CD14-positive monocyte (primary cell): ENCODE measurements around the gene MISP. TPM values are rescaled to one million over a fixed set of nuclear protein-coding genes. Genes with fewer than 3 reads are reported as not detected.

Source experiments
- DNase-seq, 3 donors: peaks; one replicate each; pipeline ENCODE4 v3.0.0-alpha.2; 2011 to 2022
- H2AFZ ChIP-seq: 2 replicates; pipeline ENCODE4 v1.6.0; 2012; ENCODE audit warnings: mild to moderate bottlenecking, low read depth, low read length, inconsistent platforms; ENCODE audit not compliant: insufficient read depth, poor library complexity, severe bottlenecking
- H3K27ac ChIP-seq, 2 donors: 1 replicate in 1 of 2; 2 replicates in 1 of 2; pipeline ENCODE4 v1.5.1; 2012 to 2013; ENCODE audit warnings: low read length in 2 of 2, control low read depth in 1 of 2, inconsistent platforms in 1 of 2, low read depth in 1 of 2, mild to moderate bottlenecking in 1 of 2
- H3K27me3 ChIP-seq, 2 donors: one replicate each; pipeline versions ENCODE4 v1.6.0 to v1.6.1; 2011 to 2013; ENCODE audit warnings: low read length in 2 of 2; ENCODE audit not compliant: control insufficient read depth in 2 of 2, insufficient read depth in 2 of 2
- H3K36me3 ChIP-seq, 2 donors: replicated peaks in 1 of 2; 1 replicate in 1 of 2; 2 replicates in 1 of 2; pipeline versions ENCODE4 v1.5.1 to v1.6.1; 2012 to 2013; ENCODE audit warnings: low read length in 2 of 2, control low read depth in 1 of 2, inconsistent platforms in 1 of 2, mild to moderate bottlenecking in 1 of 2; ENCODE audit not compliant: insufficient read depth in 2 of 2, control insufficient read depth in 1 of 2
- H3K4me1 ChIP-seq, 2 donors: 1 replicate in 1 of 2; 2 replicates in 1 of 2; pipeline versions ENCODE4 v1.5.1 to v1.6.1; 2012 to 2013; ENCODE audit warnings: low read length in 2 of 2, control low read depth in 1 of 2, inconsistent platforms in 1 of 2, mild to moderate bottlenecking in 1 of 2, moderate library complexity in 1 of 2; ENCODE audit not compliant: insufficient read depth in 2 of 2, control insufficient read depth in 1 of 2
- H3K4me2 ChIP-seq: replicated peaks from 2 replicates; pipeline ENCODE3; 2012; ENCODE audit warnings: low read length, moderate library complexity, mild to moderate bottlenecking; ENCODE audit not compliant: poor library complexity, severe bottlenecking; ENCODE audit errors: extremely low read depth
- H3K4me3 ChIP-seq, 3 experiments: fragments of 200-600 bp in 1 of 3; sonication (generic) in 1 of 3; replicated peaks in 1 of 3; 1 replicate in 2 of 3; 2 replicates in 1 of 3; pipeline ENCODE4 v1.5.1; 2011 to 2013; ENCODE audit warnings: low read length in 3 of 3, mild to moderate bottlenecking in 3 of 3, control low read depth in 2 of 3, low read depth in 2 of 3, inconsistent platforms in 1 of 3, moderate library complexity in 1 of 3
- H3K79me2 ChIP-seq: 2 replicates; pipeline ENCODE4 v1.6.0; 2012; ENCODE audit warnings: mild to moderate bottlenecking, control low read depth, inconsistent platforms, low read length, moderate library complexity; ENCODE audit not compliant: insufficient read depth
- H3K9ac ChIP-seq: 2 replicates; pipeline ENCODE4 v1.6.0; 2017; ENCODE audit warnings: low read length, mild to moderate bottlenecking; ENCODE audit not compliant: insufficient read depth, poor library complexity, severe bottlenecking
- H3K9me3 ChIP-seq, 2 donors: replicated peaks in 1 of 2; 1 replicate in 1 of 2; 2 replicates in 1 of 2; pipeline versions ENCODE4 v1.5.1 to v1.6.1; 2012 to 2013; ENCODE audit warnings: low read length in 2 of 2, control low read depth in 1 of 2; ENCODE audit not compliant: control insufficient read depth in 1 of 2, insufficient read depth in 1 of 2
- H4K20me1 ChIP-seq: 2 replicates; pipeline ENCODE4 v1.6.0; 2012; ENCODE audit warnings: mild to moderate bottlenecking, low read length, control low read depth, moderate library complexity; ENCODE audit not compliant: insufficient read depth
- H3K27ac Mint-ChIP-seq, 7 donors: one replicate each; pipeline ENCODE4 v1.8.0; 2020; ENCODE audit warnings: mild to moderate bottlenecking in 7 of 7, mixed read lengths in 7 of 7, moderate library complexity in 6 of 7, inconsistent platforms in 2 of 7
- H3K27me3 Mint-ChIP-seq, 3 donors: one replicate each; pipeline ENCODE4 v1.8.0; 2021 to 2022; ENCODE audit warnings: low read depth in 3 of 3, mild to moderate bottlenecking in 3 of 3, mixed read lengths in 3 of 3, moderate library complexity in 3 of 3, inconsistent platforms in 1 of 3
- H3K36me3 Mint-ChIP-seq, 2 donors: one replicate each; pipeline ENCODE4 v1.8.0; 2020; ENCODE audit warnings: mixed read lengths in 2 of 2, inconsistent platforms in 1 of 2, mild to moderate bottlenecking in 1 of 2
- H3K4me1 Mint-ChIP-seq: one replicate; pipeline ENCODE4 v1.8.0; 2020; ENCODE audit warnings: mild to moderate bottlenecking, mixed read lengths
- H3K4me3 Mint-ChIP-seq, 2 donors: one replicate each; pipeline ENCODE4 v1.8.0; 2020; ENCODE audit warnings: mild to moderate bottlenecking in 2 of 2, mixed read lengths in 2 of 2, moderate library complexity in 1 of 2
- H3K9me3 Mint-ChIP-seq, 7 donors: one replicate each; pipeline ENCODE4 v1.8.0; 2020 to 2022; ENCODE audit warnings: mixed read lengths in 7 of 7, mild to moderate bottlenecking in 6 of 7, moderate library complexity in 6 of 7, inconsistent platforms in 2 of 7
- WGBS: methylation state at CpG from one replicate; pipeline ENCODE4 v1.1.5; 2013; ENCODE audit warnings: missing lambda C conversion rate; ENCODE audit not compliant: insufficient coverage; 5-methylcytosine and 5-hydroxymethylcytosine counted together
- intact Hi-C, 2 donors: fragments of 100-400 bp; cut with micrococcal nuclease; formaldehyde crosslinking; loops; one replicate each; pipeline versions ENCODE4 v1.15.0 to v1.15.1; 2023
- polyA plus RNA-seq, 3 donors: library from polyadenylated mRNA; depleted of rRNA in 1 of 3; unstranded in 2 of 3; stranded (reverse) in 1 of 3; fragments of 300-500 nt in 2 of 3; fragments of >200 nt in 1 of 3; fragmentation: Illumina TruSeq in 2 of 3; gene quantifications; 1 replicate in 2 of 3; 2 replicates in 1 of 3; pipeline ENCODE4 v1.2.3, GENCODE V29; 2012 to 2021
- TF ChIP-seq, protein P1 (sequence below): fragments of 200-600 bp; IDR thresholded peaks from one replicate; pipeline ENCODE4 v1.8.0; 2022; ENCODE audit warnings: antibody characterized with exemption, mild to moderate bottlenecking

MISP gene
- polyA plus RNA-seq, 3 donors, result not detected

DNA sequence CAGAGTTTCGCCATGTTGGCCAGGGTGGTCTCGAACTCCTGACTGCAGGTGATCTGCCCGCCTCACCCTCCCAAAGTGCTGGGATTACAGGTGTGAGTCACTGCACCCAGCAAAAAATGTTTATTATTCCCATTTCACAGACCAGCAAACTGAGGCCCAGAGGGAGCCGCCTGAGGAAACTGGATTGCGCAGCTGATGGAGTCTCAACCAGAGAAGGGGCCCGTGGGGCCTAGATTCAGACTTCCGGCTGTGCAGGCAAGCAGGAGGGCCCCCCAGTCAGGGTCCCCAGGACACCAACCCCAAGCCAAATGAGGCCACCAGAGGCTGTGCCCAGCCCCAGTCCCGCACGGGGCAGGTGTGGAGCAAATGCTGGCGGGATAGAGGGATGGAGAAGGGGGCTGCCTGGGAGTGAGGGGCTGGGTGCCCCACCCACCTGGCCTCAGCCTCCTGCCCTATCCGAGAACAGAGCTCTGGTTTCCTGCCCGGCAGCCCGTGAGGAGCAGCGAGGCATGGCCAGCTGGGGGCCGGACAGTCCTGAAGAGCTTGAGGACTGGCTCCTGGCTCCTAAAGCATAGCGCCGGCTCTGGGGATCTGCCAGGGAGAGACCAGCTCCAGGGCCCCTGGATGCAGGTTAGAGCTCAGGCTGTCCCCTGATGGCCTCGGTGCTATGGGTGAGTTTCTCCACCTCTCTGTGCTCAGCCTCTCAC lies 22.0 kb downstream of the MISP start:
- Histone ChIP-seq H3K4me3 (no peak overlapping the region), H3K27me3 (no peaks in the 10 kb centered on the region), H2AFZ (no peak overlapping the region), H3K4me1 (peaks cover 0 to 3% of the 10 kb centered on the region in 2 donors), H3K4me2 (no peak overlapping the region), H3K36me3 (no peaks in the 10 kb centered on the region), H3K27ac (no peak overlapping the region), H3K9ac (no peak overlapping the region), H3K9me3 (no peaks in the 10 kb centered on the region), H3K79me2 (no peaks in the 10 kb centered on the region), H4K20me1 (no peaks in the 10 kb centered on the region)
- peaks cover 4 to 17% (median 13%) of the 10 kb centered on the region in 3 donors for H3K27me3 Mint-ChIP-seq
- H3K4me1 Mint-ChIP-seq, result peaks cover 4% of the 10 kb centered on the region
- peaks cover 0 to 3% (median 0%) of the 10 kb centered on the region in 7 donors for H3K9me3 Mint-ChIP-seq
- TF ChIP-seq, protein P1, sequence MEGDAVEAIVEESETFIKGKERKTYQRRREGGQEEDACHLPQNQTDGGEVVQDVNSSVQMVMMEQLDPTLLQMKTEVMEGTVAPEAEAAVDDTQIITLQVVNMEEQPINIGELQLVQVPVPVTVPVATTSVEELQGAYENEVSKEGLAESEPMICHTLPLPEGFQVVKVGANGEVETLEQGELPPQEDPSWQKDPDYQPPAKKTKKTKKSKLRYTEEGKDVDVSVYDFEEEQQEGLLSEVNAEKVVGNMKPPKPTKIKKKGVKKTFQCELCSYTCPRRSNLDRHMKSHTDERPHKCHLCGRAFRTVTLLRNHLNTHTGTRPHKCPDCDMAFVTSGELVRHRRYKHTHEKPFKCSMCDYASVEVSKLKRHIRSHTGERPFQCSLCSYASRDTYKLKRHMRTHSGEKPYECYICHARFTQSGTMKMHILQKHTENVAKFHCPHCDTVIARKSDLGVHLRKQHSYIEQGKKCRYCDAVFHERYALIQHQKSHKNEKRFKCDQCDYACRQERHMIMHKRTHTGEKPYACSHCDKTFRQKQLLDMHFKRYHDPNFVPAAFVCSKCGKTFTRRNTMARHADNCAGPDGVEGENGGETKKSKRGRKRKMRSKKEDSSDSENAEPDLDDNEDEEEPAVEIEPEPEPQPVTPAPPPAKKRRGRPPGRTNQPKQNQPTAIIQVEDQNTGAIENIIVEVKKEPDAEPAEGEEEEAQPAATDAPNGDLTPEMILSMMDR, result no peak
- H3K4me3 Mint-ChIP-seq, result no peak overlapping the region
- H3K36me3 Mint-ChIP-seq, result no peaks in the 10 kb centered on the region
- H3K27ac Mint-ChIP-seq, result no peak overlapping the region
- no peak for DNase-seq
- intact Hi-C loops, result loop anchor here (5.0 to 10.0 kb wide), 3 partner anchors 79 to 212 kb away; partner anchors contain the start of genes WDR18 (in 2 of the 2) and ELANE (in 1 of the 2)
- WGBS, result 96% methylated on average over 13 of the region's 18 CpGs

DNA sequence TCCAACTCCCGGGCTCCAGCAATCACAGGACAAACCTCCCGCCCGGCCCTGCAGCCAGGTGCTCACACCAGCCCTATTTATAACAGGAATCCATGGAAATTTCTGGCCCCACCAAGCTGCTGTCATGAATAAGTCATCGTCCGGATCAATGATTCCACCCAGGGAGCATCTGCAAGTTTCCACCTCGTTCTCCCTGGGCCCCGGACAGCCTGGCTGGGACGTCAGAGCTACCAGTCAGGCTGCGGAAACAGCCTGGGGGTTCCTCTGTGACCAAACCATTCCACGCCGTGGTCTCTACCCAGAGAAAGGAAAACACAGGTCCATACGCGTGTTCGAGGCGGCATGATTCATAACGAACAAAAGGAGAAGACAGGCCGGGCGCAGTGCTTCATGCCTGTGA lies 25.6 kb downstream of the MISP start:
- no peaks in the 10 kb centered on the region for H3K79me2 ChIP-seq
- H4K20me1 ChIP-seq, result no peaks in the 10 kb centered on the region
- no peaks in the 10 kb centered on the region for H3K36me3 Mint-ChIP-seq
- no peak overlapping the region for H2AFZ ChIP-seq
- no peak overlapping the region for H3K4me3 Mint-ChIP-seq
- H3K9me3 ChIP-seq, result no peaks in the 10 kb centered on the region
- no peak overlapping the region for H3K9ac ChIP-seq
- DNase-seq, result no peak
- H3K4me1 Mint-ChIP-seq, result no peaks in the 10 kb centered on the region
- H3K9me3 Mint-ChIP-seq, result peaks cover 0 to 4% (median 0%) of the 10 kb centered on the region in 7 donors
- intact Hi-C loops, result loop anchor here in 1 of 2 donors (10.0 kb wide), 1 partner anchor 208 kb away; the partner anchor contains the start of gene WDR18
- H3K27ac ChIP-seq, result no peak overlapping the region
- H3K36me3 ChIP-seq, result no peaks in the 10 kb centered on the region
- H3K27me3 Mint-ChIP-seq, result peaks cover 9 to 13% (median 10%) of the 10 kb centered on the region in 3 donors
- no peak overlapping the region for H3K4me3 ChIP-seq
- TF ChIP-seq, protein P1, result no peak
- H3K4me1 ChIP-seq, result no peaks in the 10 kb centered on the region
- 90% methylated on average over 17 of the region's 18 CpGs for WGBS
- H3K27me3 ChIP-seq, result peaks cover 0 to 2% of the 10 kb centered on the region in 2 donors
- H3K4me2 ChIP-seq, result no peak overlapping the region
- H3K27ac Mint-ChIP-seq, result no peak overlapping the region
